Activated naive CD8-positive, alpha-beta T cell treated with anti-CD3 and anti-CD28 coated beads for 36 hours (primary cell): ENCODE measurements around the gene TENM3. TPM values are rescaled to one million over a fixed set of nuclear protein-coding genes. Genes with fewer than 3 reads are reported as not detected.
A peak's percentile ranks its signal among the peaks of the same experiment; 100 is the strongest.

Experiments
- DNase-seq: peaks from one replicate; pipeline ENCODE4 v3.0.0; 2021
- H3K27ac Mint-ChIP-seq: one replicate; pipeline ENCODE4 v1.8.0; 2022; ENCODE audit warnings: mild to moderate bottlenecking, moderate library complexity, mixed read lengths
- H3K27me3 Mint-ChIP-seq: one replicate; pipeline ENCODE4 v1.8.0; 2022; ENCODE audit warnings: mild to moderate bottlenecking, mixed read lengths
- H3K36me3 Mint-ChIP-seq: one replicate; pipeline ENCODE4 v1.8.0; 2021; ENCODE audit warnings: mild to moderate bottlenecking, mixed read lengths
- H3K4me1 Mint-ChIP-seq: one replicate; pipeline ENCODE4 v1.8.0; 2021; ENCODE audit warnings: mixed read lengths
- H3K4me3 Mint-ChIP-seq: one replicate; pipeline ENCODE4 v1.8.0; 2022; ENCODE audit warnings: mild to moderate bottlenecking, moderate library complexity, mixed read lengths
- H3K9me3 Mint-ChIP-seq: one replicate; pipeline ENCODE4 v1.8.0; 2022; ENCODE audit warnings: mixed read lengths
- total RNA-seq, 2 experiments: library from RNA; stranded (reverse); gene quantifications; one replicate each; pipeline ENCODE4 v1.2.3, GENCODE V29; 2021

TENM3 gene
- total RNA-seq, 2 experiments from 2014 or later = not detected

DNA sequence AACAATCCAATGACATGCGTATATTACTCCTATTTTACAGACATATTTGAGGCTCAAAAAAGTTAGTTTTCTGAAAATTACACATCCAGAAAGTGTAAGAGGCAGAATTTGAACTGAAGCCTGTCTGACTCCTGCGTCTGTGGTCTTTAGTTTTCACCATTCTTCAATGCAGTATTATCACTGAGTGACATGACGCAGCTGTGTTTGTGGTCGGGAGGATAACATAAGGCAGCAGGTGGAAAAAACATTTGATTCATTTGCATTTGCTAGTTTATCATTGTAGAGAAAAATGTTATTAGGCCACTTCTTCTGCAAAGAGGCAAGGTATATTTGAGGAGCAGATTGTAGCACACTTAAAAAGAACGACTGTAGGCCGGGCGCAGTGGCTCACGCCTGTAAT lies 186.7 kb downstream of the TENM3 start:
- Mint-ChIP-seq H3K27me3 (peaks cover 13% of the 10 kb centered on the region), H3K36me3 (no peaks in the 10 kb centered on the region), H3K27ac (no peak overlapping the region)

DNA sequence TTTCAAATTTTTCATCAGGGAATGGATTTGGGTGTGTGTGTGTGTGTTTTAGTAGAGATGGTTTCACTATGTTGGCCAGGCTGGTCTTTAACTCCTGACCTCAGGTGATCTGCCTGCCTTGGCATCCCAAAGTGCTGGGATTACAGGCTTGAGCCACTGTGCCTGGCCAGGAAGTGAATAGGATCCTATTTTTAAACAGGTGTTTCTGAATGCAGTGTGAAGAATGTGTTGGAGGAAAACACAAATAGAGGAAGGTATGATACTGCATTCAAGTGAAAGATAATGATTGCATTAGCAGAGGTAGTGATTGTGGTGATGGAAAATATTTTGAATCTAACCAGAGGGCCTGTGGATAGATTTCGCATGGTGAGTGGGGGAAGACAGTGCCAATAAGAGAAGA lies 189.6 kb downstream of the TENM3 start:
- H3K4me3 Mint-ChIP-seq = no peak overlapping the region
- peaks cover 20% of the 10 kb centered on the region for H3K27me3 Mint-ChIP-seq
- DNase-seq = no peak
- H3K27ac Mint-ChIP-seq = no peak overlapping the region
- no peaks in the 10 kb centered on the region for H3K4me1 Mint-ChIP-seq
- no peaks in the 10 kb centered on the region for H3K36me3 Mint-ChIP-seq
- H3K9me3 Mint-ChIP-seq = no peaks in the 10 kb centered on the region

More for the DNA sequence above, 186.7 kb downstream of the TENM3 start:
- H3K9me3 Mint-ChIP-seq = no peaks in the 10 kb centered on the region
- H3K4me3 Mint-ChIP-seq = no peak overlapping the region
- no peak for DNase-seq
- H3K4me1 Mint-ChIP-seq = no peaks in the 10 kb centered on the region

DNA sequence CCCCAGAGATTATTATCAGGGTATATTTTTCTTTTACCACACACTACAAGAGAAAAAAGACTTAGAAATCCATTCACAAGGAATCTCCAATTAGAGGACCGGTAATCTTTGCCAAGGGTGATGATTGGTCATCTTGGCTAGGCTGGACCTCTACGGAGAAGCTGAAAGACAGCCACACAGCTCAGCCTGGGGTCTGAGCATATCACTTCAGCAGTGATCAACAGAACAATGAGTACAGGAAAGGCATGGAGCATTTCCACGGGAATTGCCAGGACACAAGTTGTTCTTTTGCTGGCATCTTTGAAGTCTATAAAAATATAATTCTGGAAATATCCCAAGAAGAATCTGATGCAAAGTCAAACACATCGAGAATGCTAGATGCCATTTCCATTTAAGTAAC lies 191.5 kb downstream of the TENM3 start:
- Mint-ChIP-seq H3K4me1 (no peaks in the 10 kb centered on the region), H3K27me3 (peaks cover 22% of the 10 kb centered on the region), H3K4me3 (no peak overlapping the region), H3K27ac (no peak overlapping the region), H3K9me3 (no peaks in the 10 kb centered on the region), H3K36me3 (no peaks in the 10 kb centered on the region)
- DNase-seq = no peak

DNA sequence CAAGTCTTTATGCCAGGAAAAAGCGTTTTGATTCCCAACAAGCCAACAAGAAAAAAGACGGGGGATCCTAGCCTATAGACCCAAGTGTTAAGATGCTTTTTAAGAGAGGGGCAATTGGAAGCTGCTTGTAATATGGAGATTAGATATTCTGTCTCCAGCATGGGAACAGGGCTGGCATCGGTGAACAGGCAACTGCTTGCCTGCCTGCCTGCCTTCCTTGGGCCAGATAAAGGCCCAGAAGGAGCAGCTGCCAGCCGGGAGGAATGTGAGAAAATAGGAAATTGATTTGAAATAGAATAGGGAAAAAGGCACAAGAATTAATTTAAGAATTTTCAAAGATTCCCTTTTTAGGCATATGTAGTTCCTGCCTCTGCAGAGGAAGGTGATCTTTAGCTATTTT lies 192.2 kb downstream of the TENM3 start:
- Mint-ChIP-seq H3K4me1 (no peaks in the 10 kb centered on the region), H3K27me3 (peaks cover 22% of the 10 kb centered on the region), H3K36me3 (no peaks in the 10 kb centered on the region), H3K4me3 (no peak overlapping the region), H3K9me3 (no peaks in the 10 kb centered on the region), H3K27ac (no peak overlapping the region)
- DNase-seq = no peak

DNA sequence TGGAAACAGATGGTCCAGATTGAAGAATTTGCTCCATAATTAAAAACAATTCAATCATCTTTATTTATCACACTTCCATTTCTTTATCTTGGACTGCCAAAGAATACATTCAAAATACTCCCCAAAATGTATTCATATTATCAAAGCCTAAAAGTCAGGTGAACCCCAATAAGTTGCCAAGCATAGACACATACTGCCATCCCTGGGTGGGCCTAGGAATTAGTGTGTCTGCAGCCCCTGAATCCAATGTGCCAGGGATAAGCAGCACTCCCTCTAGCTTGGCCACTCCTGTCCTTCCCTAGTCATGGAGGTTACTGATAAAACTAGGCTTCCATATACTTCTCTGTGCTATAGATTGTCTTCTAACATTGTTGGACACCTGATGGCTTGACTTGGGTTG lies 199.9 kb downstream of the TENM3 start:
- Mint-ChIP-seq H3K9me3 (peaks cover 3% of the 10 kb centered on the region), H3K4me1 (no peaks in the 10 kb centered on the region), H3K27ac (no peak overlapping the region), H3K27me3 (peaks cover 62% of the 10 kb centered on the region), H3K36me3 (peaks cover 1% of the 10 kb centered on the region), H3K4me3 (no peak overlapping the region)
- no peak for DNase-seq

DNA sequence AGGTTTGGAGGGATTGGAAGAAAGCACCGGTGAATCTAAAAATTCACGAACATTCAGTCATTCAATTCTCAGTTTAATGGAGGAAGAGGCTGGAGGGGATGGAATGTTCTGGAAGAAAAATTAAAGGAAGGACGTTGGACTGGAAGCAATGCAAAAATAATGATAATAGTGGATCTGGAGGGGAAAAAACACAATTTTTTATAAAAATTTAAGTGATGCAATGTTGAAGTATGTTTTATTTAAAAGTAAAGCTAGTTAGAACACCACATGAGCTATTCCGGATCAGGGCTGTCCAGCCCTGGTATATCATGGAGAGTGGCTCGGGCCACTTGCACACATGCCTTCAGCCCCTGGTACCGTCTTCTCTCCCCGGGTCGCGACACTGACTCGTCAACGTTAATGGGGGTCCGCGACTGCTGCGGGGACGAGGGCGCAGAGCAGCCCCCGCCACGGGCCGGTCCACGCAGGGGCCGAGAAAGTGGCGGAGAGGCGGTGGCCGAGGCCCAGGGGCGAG lies 204.6 kb downstream of the TENM3 start:
- peaks cover 13% of the 10 kb centered on the region for H3K4me1 Mint-ChIP-seq
- no peak for DNase-seq
- H3K4me3 Mint-ChIP-seq = peak overlapping the region; percentile 56
- H3K27ac Mint-ChIP-seq = no peak overlapping the region
- peaks cover 1% of the 10 kb centered on the region for H3K36me3 Mint-ChIP-seq
- H3K27me3 Mint-ChIP-seq = peaks cover 81% of the 10 kb centered on the region
- peaks cover 3% of the 10 kb centered on the region for H3K9me3 Mint-ChIP-seq

DNA sequence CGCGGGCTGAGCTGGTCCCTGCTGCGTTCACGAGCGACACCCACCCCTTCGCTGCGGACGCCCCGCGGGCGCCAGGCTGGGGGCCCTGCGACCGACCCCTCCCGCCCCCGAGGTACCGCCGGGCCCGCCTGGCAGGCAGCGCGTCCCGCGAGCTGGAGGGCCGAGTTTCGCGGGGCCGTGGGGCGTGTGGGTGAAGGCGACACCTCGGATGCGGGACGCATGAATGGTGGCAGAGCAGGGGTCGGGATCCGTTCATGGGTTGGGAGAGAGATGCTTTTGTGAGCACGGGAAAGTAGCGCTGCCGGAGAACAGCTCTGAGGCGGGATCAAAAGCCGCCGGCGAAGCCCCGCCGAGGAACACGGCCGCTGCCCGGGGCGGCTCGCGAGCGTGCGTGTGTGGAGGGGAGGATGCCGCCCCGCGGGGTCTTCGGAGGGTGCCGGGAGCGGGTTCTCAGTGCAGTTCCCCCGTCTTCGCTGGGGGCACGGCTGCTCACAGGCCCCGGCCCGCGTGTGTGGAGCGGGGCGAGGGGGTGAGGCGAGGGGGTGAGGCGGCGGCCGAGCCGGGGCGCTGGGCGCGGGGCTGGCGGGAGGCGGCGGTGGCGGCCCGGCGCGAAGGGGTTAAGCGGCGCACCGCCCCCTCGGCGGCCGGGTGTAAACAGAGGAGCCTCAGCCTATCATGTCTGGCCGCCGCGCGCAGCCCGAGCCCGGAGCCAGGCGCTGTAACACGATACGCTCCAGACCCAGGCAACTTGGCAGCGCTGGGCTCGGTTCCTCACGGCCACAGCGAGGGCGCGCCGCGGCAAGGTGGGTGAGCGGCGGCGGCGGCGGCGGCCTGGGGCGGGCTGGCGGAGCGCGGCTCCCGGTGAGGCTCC lies 205.3 kb downstream of the TENM3 start:
- Mint-ChIP-seq H3K4me3 (peak overlapping the region; percentile 71), H3K27me3 (peaks cover 77% of the 10 kb centered on the region), H3K36me3 (peaks cover 1% of the 10 kb centered on the region), H3K27ac (no peak overlapping the region), H3K9me3 (peaks cover 3% of the 10 kb centered on the region), H3K4me1 (peaks cover 13% of the 10 kb centered on the region)
- DNase-seq = peak; percentile 57

DNA sequence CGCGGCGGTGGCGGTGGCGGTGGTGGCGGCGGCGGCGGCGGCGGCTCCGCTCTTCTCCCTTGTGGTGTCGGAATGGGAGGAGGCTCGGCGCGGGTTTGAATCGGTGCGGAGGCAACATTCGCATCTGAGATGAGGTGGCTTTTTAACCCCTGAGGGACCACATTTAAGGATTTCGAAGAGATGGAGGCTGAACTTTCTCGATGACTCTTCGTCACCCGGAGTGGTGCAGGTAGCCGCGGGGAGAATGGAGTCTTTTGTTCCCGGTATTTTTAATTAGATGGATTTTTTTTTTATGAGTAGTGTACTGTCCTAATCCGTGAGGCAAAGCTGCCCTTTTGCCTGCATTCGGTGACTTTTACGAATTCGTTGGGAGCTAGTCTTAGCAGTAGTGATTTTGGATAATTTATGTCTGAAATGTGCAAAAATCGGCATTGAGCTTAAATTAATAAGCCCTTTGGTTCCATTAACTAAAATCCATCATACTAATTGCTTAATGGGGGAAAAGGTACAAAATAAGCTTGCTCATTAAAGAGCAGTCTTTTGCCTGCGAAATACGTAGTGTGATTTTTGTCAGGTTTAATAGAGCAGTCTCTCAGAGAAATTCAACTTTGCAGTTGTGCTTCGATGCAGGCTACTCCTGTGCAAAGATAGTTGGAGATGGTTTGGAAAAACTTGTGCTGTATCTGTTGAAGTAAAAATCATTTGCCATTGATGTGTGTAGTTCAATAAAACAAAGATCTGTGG lies 206.2 kb downstream of the TENM3 start:
- Mint-ChIP-seq H3K9me3 (peaks cover 3% of the 10 kb centered on the region), H3K36me3 (peaks cover 1% of the 10 kb centered on the region), H3K4me1 (peaks cover 13% of the 10 kb centered on the region), H3K27me3 (peaks cover 78% of the 10 kb centered on the region), H3K27ac (no peak overlapping the region), H3K4me3 (peak overlapping the region; percentile 69)
- DNase-seq = no peak

DNA sequence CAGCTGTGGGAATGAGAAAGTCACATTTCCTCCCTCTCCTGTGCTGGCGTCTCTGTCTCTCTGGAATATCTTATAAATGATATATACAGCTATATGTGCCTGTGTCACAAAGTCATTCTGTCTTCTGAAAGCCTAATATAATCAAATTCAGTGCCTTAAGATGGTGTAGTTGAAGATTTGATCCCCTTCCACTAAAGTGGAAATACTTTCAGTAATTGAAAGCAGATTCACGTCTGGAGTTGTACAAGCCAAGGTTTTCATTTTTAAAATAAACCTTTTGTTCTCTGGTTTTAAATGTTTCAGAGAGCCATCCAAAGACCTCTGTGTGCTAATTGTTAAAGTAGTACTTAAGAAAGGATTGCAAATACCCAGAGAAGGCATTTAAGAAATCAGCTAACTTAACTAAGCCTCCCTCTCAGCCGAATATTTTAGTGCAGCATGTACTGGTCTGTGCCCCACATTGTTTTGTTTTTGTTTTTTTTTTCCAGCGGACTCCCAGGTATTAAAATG lies 206.8 kb downstream of the TENM3 start:
- Mint-ChIP-seq H3K9me3 (peaks cover 3% of the 10 kb centered on the region), H3K27ac (no peak overlapping the region), H3K4me3 (peak overlapping the region; percentile 69), H3K36me3 (peaks cover 1% of the 10 kb centered on the region), H3K4me1 (peaks cover 13% of the 10 kb centered on the region), H3K27me3 (peaks cover 78% of the 10 kb centered on the region)
- DNase-seq = no peak

DNA sequence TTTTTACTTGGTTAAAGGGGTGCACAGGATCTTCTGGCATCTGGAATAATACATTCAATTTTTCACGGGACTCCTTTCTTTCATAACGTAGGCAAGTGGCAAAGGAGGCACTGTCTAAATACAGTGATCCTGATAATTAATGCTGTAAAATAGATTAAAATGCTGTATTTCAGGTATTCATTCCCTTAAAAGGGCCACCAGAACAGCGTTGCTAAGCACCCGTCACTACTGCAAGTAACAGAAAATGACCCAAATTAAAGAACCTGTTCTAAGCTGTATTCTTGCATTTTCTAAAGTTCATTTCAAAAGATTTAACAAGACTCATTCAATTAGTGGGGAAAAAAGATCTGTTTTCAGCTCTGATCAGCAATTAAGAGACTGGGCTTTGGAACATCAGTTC lies 208.2 kb downstream of the TENM3 start:
- peaks cover 13% of the 10 kb centered on the region for H3K4me1 Mint-ChIP-seq
- no peak overlapping the region for H3K27ac Mint-ChIP-seq
- H3K36me3 Mint-ChIP-seq = peaks cover 1% of the 10 kb centered on the region
- no peak for DNase-seq
- H3K27me3 Mint-ChIP-seq = peaks cover 79% of the 10 kb centered on the region
- no peak overlapping the region for H3K4me3 Mint-ChIP-seq
- peaks cover 2% of the 10 kb centered on the region for H3K9me3 Mint-ChIP-seq

DNA sequence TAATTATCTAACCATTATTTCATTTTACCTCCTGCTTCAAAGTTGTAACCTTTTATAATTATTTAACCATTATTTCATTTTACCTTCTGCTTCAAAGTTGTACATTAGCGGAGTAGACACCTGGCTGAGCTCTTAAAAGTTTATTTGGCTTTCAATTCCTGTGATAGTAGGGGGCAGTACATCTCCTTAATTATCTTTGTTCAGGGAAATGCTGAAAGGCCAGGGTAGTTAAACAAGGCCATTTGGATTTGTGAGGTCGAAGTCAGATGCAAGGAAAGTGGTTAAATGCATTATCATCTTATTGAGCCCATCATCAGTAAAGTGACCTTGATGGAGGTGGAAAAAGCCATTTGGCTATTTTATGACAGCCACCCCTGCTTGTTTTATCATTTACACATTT lies 210.6 kb downstream of the TENM3 start:
- Mint-ChIP-seq H3K4me1 (peaks cover 13% of the 10 kb centered on the region), H3K27me3 (peaks cover 71% of the 10 kb centered on the region)

DNA sequence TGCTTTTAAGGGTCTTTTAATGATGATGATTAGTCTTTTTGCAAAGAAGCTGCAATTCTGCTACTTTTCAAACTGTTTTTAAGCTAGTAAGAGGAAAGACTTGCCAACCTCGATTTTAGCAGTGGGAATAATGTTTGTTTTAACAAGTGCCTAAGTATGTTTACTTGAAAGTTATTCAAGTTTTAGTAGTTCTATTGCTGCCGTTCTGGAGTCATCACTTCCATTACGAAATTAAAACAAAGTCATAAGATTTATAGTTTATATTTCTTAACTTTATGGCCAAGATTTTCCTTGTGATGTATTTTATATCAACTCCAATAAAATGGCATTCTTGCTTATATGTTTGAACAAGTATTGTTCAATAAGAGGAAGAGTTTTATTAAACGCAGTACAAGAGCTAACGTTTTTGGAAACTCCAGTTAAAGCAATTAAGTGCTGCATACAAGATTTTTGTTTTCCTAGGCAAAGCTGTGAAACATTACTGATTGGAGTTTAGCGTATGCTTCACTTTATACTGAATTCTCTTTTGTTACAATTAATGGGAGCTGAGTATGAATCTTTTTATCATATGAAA lies 211.3 kb downstream of the TENM3 start:
- Mint-ChIP-seq H3K27me3 (peaks cover 71% of the 10 kb centered on the region), H3K9me3 (no peaks in the 10 kb centered on the region), H3K36me3 (no peaks in the 10 kb centered on the region), H3K27ac (no peak overlapping the region), H3K4me3 (no peak overlapping the region), H3K4me1 (peaks cover 8% of the 10 kb centered on the region)
- DNase-seq = no peak

More for the DNA sequence above, 210.6 kb downstream of the TENM3 start:
- Mint-ChIP-seq H3K36me3 (no peaks in the 10 kb centered on the region), H3K9me3 (no peaks in the 10 kb centered on the region), H3K27ac (no peak overlapping the region), H3K4me3 (no peak overlapping the region)
- DNase-seq = no peak

DNA sequence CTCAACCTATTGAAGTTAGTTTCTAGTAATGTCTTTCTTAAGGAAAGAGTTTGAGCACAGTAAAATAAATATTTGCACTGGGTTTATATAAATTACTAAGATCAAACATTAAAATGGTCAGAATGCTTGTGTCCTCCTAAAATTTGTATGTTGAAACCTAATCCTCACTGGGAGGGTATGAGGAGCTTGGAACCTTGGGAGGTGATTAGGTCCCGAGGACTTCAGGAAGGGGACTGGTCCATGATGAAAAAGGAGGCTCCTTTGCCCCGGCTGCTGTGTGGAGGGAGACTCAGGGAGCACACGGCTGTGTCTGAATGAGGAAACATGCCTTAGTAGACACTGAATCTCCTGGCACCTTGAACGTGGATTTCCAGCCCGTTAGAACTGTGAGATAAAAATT lies 221.9 kb downstream of the TENM3 start:
- H3K4me1 Mint-ChIP-seq = no peaks in the 10 kb centered on the region

DNA sequence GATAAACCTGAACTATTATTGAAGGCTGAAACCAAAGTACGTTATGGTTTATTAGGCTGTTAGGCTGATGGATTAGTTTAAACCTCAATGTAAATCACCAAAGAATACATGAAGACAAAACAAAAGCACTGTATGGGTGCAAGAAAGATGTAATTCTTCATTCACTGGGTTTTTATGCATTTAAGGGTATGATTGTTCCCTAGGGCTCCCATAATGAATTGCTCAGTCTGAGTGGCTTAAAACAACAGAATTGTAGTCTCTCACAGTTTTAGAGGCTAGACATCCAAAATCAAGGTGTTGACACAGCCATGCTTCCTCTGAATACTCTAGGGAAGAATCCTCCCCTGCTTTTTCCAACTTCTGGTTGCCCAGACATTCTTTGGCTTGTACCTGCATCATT lies 222.8 kb downstream of the TENM3 start:
- Mint-ChIP-seq H3K36me3 (no peaks in the 10 kb centered on the region), H3K9me3 (no peaks in the 10 kb centered on the region), H3K27ac (no peak overlapping the region), H3K4me1 (no peaks in the 10 kb centered on the region), H3K27me3 (peaks cover 6% of the 10 kb centered on the region), H3K4me3 (no peak overlapping the region)
- DNase-seq = no peak

More for the DNA sequence above, 221.9 kb downstream of the TENM3 start:
- Mint-ChIP-seq H3K4me3 (no peak overlapping the region), H3K36me3 (no peaks in the 10 kb centered on the region), H3K27ac (no peak overlapping the region), H3K27me3 (peaks cover 8% of the 10 kb centered on the region), H3K9me3 (no peaks in the 10 kb centered on the region)
- DNase-seq = no peak

DNA sequence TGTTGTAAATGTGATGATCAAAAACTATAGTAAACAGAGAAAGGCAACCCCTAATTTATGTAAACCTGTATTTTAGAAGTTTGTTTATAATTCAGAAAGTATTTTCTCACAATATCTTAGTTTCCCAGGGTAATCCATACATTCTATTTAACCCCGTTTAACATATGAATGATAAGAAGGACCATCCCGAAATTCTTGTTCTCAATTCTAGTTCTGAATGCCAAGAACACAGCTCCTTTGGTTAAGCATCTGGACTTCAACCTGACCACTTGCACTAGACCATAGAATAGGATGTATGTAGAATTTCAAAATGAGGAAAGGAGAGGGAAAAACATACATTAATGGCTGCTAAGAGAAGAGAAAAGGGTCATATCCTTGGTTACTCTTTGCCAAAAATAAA lies 227.0 kb downstream of the TENM3 start:
- DNase-seq = no peak
- no peak overlapping the region for H3K4me3 Mint-ChIP-seq
- no peak overlapping the region for H3K27ac Mint-ChIP-seq
- no peaks in the 10 kb centered on the region for H3K36me3 Mint-ChIP-seq
- H3K9me3 Mint-ChIP-seq = no peaks in the 10 kb centered on the region
- no peaks in the 10 kb centered on the region for H3K4me1 Mint-ChIP-seq
- H3K27me3 Mint-ChIP-seq = peaks cover 11% of the 10 kb centered on the region
